NCI-H146 treated with DMSO at 0.1 percent for 48 hours (cell line): ENCODE results near the gene HUWE1.
A peak's percentile ranks its signal among the peaks of the same experiment; 100 is the strongest.
"Not testable (repeated sequence)": the region's sequence is repeated elsewhere in the genome, so short reads cannot be mapped to it uniquely, and the experiment has no call there.

Source experiments
- DNase-seq: peaks from one replicate; lab custom pipeline; 2025; ENCODE audit not compliant: unreplicated experiment; lab: John Stamatoyannopoulos, UW

The HUWE1 gene

DNA sequence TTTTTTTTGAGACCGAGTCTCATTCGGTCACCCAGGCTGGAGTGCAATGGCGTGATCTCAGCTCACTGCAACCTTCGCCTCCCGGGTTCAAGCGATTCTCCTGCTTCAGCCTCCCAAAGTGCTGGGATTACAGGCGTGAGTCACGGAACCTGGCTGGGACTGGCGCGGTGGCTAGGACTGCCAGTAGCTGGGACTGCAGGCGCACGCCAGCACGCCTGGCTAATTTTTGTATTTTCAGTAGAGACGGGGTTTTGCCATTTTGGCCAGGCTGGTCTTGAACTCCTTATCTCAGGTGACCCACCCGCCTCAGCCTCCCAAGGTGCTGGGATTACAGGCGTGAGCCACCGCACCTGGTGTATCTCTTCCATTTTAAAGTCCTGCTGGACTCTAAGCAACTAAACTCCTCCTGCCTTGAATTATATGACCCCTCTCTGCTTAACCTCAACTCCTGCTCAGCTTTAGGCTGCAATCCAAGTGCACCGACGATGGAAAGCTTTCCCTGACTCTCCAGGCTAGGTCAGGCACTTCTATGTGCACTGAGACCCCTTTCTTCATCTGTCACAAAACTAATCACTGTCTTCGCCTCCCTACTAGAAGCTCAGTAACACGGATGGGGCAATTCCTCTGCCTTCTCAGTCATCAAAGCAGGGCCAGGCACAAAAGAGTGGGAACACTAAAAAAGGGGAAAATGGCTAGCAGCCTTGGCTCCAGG, 155.1 kb downstream of the HUWE1 start:
- DNase-seq, result not testable (repeated sequence)

GRCh38 chrX:53526999-53527398, 159.5 kb downstream of the HUWE1 start:
- no peak for DNase-seq

GRCh38 chrX:53511322-53511721, 175.2 kb downstream of the HUWE1 start:
- no peak for DNase-seq

DNA sequence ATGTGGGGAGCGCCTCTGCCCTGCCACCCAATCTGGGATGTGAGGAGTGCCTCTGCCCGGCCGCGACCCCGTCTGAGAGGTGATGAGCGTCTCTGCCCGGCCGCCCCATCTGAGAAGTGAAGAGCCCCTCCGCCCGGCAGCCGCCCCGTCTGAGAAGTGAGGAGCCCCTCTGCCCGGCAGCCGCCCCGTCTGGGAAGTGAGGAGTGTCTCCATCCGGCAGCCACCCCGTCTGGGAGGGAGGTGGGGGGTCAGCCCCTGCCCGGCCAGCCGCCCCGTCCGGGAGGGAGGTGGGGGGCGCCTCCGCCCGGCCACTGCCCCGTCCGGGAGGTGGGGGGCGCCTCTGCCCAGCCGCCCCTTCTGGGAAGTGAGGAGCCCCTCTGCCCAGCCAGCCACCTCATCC, 182.5 kb downstream of the HUWE1 start:
- not testable (repeated sequence) for DNase-seq

DNA sequence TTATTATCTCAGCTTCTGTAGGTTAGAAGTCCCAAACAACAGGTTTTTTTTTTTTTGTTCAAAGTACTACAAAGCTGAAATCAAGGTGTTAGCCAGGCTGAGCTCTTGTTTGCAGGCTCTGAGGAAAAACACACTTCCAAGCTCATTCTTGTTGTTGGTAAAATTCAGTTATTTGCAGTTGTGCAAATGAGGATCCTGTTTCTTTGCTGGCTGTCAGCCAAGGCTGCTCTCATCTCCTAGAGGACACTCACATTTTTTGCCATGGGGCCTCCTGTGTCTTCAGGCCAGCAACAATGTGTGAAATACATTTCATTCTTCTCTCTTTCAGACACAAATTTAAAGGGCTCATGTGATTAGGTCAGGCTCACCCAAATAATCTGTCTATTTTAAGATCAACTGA, 192.1 kb downstream of the HUWE1 start:
- peak; percentile 0 for DNase-seq

GRCh38 chrX:53486285-53486684, 200.2 kb downstream of the HUWE1 start:
- DNase-seq, result no peak

DNA sequence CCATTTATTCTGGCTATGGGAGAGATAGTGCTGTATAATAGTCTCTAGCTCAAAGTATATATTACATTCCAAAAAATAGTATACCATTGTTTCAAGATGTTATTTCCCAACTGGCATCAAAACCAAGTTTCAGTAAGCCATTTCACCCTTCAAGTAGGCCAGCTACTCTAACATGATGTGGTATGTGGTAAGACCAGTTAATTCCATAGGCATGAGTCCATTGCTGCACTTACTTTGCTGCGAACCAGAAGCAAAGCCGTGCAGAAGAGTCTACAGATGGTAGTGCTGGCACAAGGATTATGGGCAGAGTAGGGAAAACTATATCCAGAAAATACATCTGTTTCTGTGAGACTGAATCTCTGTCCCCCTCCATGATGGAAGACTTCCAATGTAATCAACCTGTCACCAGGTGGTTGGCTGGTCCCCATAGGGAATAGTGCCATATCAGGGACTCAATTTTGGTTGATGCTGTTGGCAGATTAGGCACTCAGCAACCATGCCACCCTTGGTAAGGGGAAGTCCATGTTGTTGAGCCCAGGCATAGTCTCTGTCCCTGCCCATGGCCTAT, 202.6 kb downstream of the HUWE1 start:
- no peak for DNase-seq

GRCh38 chrX:53483416-53483815, 203.1 kb downstream of the HUWE1 start:
- DNase-seq, result no peak
